Fibroblast of lung (primary cell): ENCODE results near the gene RASA3. TPM values are rescaled to one million over a fixed set of nuclear protein-coding genes. Genes with fewer than 3 reads are reported as not detected.
"Not testable (repeated sequence)": the region's sequence is repeated elsewhere in the genome, so short reads cannot be mapped to it uniquely, and the experiment has no call there.

Experiments used
- DNase-seq, 2 donors: peaks; one replicate each; pipeline versions ENCODE4 v3.0.0 to v3.0.0-alpha.2; 2010; ENCODE audit warnings: low read depth in 2 of 2
- H2AFZ ChIP-seq: 2 replicates; pipeline ENCODE4 v1.5.1; 2012; ENCODE audit warnings: low read length, control low read depth, inconsistent platforms
- H3K27ac ChIP-seq: 2 replicates; pipeline ENCODE4 v1.5.1; 2011; ENCODE audit warnings: low read length, control low read depth; ENCODE audit not compliant: insufficient read depth
- H3K27me3 ChIP-seq: 2 replicates; pipeline ENCODE4 v1.5.1; 2011; ENCODE audit warnings: mild to moderate bottlenecking, low read length; ENCODE audit not compliant: control insufficient read depth, insufficient read depth
- H3K36me3 ChIP-seq: 2 replicates; pipeline ENCODE4 v1.5.1; 2011; ENCODE audit warnings: low read length; ENCODE audit not compliant: control insufficient read depth, insufficient read depth
- H3K4me1 ChIP-seq: 2 replicates; pipeline ENCODE4 v1.5.1; 2011; ENCODE audit warnings: low read length; ENCODE audit not compliant: control insufficient read depth, insufficient read depth; ENCODE audit errors: extremely low read depth
- H3K4me2 ChIP-seq: 2 replicates; pipeline ENCODE4 v1.5.1; 2011; ENCODE audit warnings: low read length, control low read depth; ENCODE audit not compliant: insufficient read depth; ENCODE audit errors: extremely low read depth
- H3K4me3 ChIP-seq, 4 experiments: fragments of 200-600 bp in 1 of 4; sonication (generic) in 1 of 4; replicated peaks in 1 of 4; 2 replicates each; pipeline ENCODE4 v1.5.1; 2011 to 2016; ENCODE audit warnings: low read length in 4 of 4, low read depth in 3 of 4, mild to moderate bottlenecking in 3 of 4, control low read depth in 2 of 4, inconsistent platforms in 1 of 4, mixed read lengths in 1 of 4; ENCODE audit not compliant: insufficient read depth in 1 of 4; ENCODE audit errors: control extremely low read depth in 1 of 4
- H3K79me2 ChIP-seq: 2 replicates; pipeline ENCODE4 v1.5.1; 2012; ENCODE audit warnings: mild to moderate bottlenecking, low read length, inconsistent platforms; ENCODE audit not compliant: control insufficient read depth, insufficient read depth
- H3K9ac ChIP-seq: 2 replicates; pipeline ENCODE4 v1.5.1; 2011; ENCODE audit warnings: mild to moderate bottlenecking, low read length, control low read depth; ENCODE audit not compliant: insufficient read depth
- H3K9me3 ChIP-seq: 2 replicates; pipeline ENCODE4 v1.5.1; 2012; ENCODE audit warnings: low read depth, low read length; ENCODE audit not compliant: control insufficient read depth, insufficient read depth
- H4K20me1 ChIP-seq: 2 replicates; pipeline ENCODE4 v1.5.1; 2011; ENCODE audit warnings: low read length; ENCODE audit not compliant: control insufficient read depth, insufficient read depth; ENCODE audit errors: extremely low read depth
- CTCF ChIP-seq, 2 donors: IDR thresholded peaks in 1 of 2; conservative IDR thresholded peaks in 1 of 2; 1 replicate in 1 of 2; 2 replicates in 1 of 2; pipeline ENCODE4 v1.5.1; 2011 to 2012; ENCODE audit warnings: low read length in 2 of 2, control low read depth in 1 of 2, inconsistent platforms in 1 of 2, low read depth in 1 of 2, mild to moderate bottlenecking in 1 of 2
- EZH2 ChIP-seq: IDR thresholded peaks from 2 replicates; pipeline ENCODE4 v1.5.1; 2012; ENCODE audit warnings: low read length, control low read depth, mild to moderate bottlenecking; ENCODE audit errors: missing control alignments
- polyA plus RNA-seq, 2 donors: library from polyadenylated mRNA; depleted of rRNA in 1 of 2; stranded (reverse) in 1 of 2; unstranded in 1 of 2; fragments of >200 nt; gene quantifications; 2 replicates each; pipeline ENCODE4 v1.2.1, GENCODE V29; 2011 to 2012; ENCODE audit warnings: missing spikeins in 1 of 2
- total RNA-seq: library from RNA; depleted of rRNA; stranded (reverse); fragments of >200 nt; gene quantifications from 2 replicates; pipeline ENCODE4 v1.2.1, GENCODE V29; 2014

Gene RASA3
- total and polyA plus RNA-seq, 2 donors (not counting 1 experiment from before 2014, with no cell fraction given): 26.6 to 31.1 TPM

- TF ChIP-seq EZH2 (no peak), CTCF (conservative IDR thresholded peaks at IDR 0.05 in 1 of 2, IDR thresholded peaks at IDR 0.05 in 1 of 2; ENCODE audit: low read depth in 1 of 2, low read length in 2 of 2) (no peak)
Measured at GRCh38 chr13:114115796-114116195, 16.6 kb downstream of the RASA3 start.

GRCh38 chr13:114115191-114115671 is 17.2 kb downstream of the RASA3 start:
- H3K27me3 ChIP-seq: no peaks in the 10 kb centered on the region
- H4K20me1 ChIP-seq: no peaks in the 10 kb centered on the region
- H2AFZ ChIP-seq: no peak overlapping the region
- H3K27ac ChIP-seq: peak overlapping the region; percentile 95
- H3K9ac ChIP-seq: peak overlapping the region; percentile 54
- H3K36me3 ChIP-seq: peaks cover 11% of the 10 kb centered on the region
- H3K4me3 ChIP-seq: no peak overlapping the region
- H3K9me3 ChIP-seq: no peaks in the 10 kb centered on the region
- DNase-seq: peak; percentile 81 to 92
- TF ChIP-seq CTCF (conservative IDR thresholded peaks at IDR 0.05 in 1 of 2, IDR thresholded peaks at IDR 0.05 in 1 of 2; ENCODE audit: low read depth in 1 of 2, low read length in 2 of 2) (peak in 1 of 2 donors; percentile 1), EZH2 (no peak)
- peaks cover 69% of the 10 kb centered on the region for H3K79me2 ChIP-seq
- no peak overlapping the region for H3K4me2 ChIP-seq
- H3K4me1 ChIP-seq: peaks cover 52% of the 10 kb centered on the region

More at GRCh38 chr13:114115796-114116195, 16.6 kb downstream of the RASA3 start:
- H3K36me3 ChIP-seq: peaks cover 8% of the 10 kb centered on the region
- peaks cover 68% of the 10 kb centered on the region for H3K79me2 ChIP-seq
- H3K9me3 ChIP-seq: no peaks in the 10 kb centered on the region
- peak overlapping the region; percentile 95 for H3K27ac ChIP-seq
- peak overlapping the region; percentile 54 for H3K9ac ChIP-seq
- DNase-seq: no peak
- no peak overlapping the region for H3K4me3 ChIP-seq
- no peaks in the 10 kb centered on the region for H3K27me3 ChIP-seq
- H2AFZ ChIP-seq: no peak overlapping the region
- peaks cover 50% of the 10 kb centered on the region for H3K4me1 ChIP-seq
- peak overlapping the region; percentile 51 for H3K4me2 ChIP-seq
- no peaks in the 10 kb centered on the region for H4K20me1 ChIP-seq

- peaks cover 57% of the 10 kb centered on the region for H3K4me1 ChIP-seq
- not testable (repeated sequence) for H3K4me2 ChIP-seq, H2AFZ ChIP-seq, H3K4me3 ChIP-seq, H4K20me1 ChIP-seq, H3K9ac ChIP-seq, H3K27me3 ChIP-seq, H3K9me3 ChIP-seq, DNase-seq
- peaks cover 11% of the 10 kb centered on the region for H3K36me3 ChIP-seq
- H3K27ac ChIP-seq: peak overlapping the region; percentile 95
- peaks cover 75% of the 10 kb centered on the region for H3K79me2 ChIP-seq
Measured at GRCh38 chr13:114114666-114115065, 17.8 kb downstream of the RASA3 start.
